H4 (cell line): ENCODE results near the gene RASL11B. TPM values are rescaled to one million over a fixed set of nuclear protein-coding genes. Genes with fewer than 3 reads are reported as not detected.
"Not testable (repeated sequence)": the region's sequence is repeated elsewhere in the genome, so short reads cannot be mapped to it uniquely, and the experiment has no call there.

Experiments
- DNase-seq: peaks from one replicate; pipeline ENCODE4 v3.0.0-alpha.2; 2015; ENCODE audit warnings: low spot score
- total RNA-seq: library from RNA; depleted of rRNA; stranded (reverse); fragments of >200 nt; shearing (Covaris generic); gene quantifications from 2 replicates; pipeline ENCODE4 v1.2.3, GENCODE V29; 2014; rRNA removed

The RASL11B gene
- total RNA-seq = 0.60 and 0.80 TPM in 2 replicates

- DNase-seq = no peak
These were observed at the start of gene RASL11B for GRCh38 chr4:52861879-52862616. Gene RASL11B, plus strand, starts transcription at chr4:52862317. Its CDS starts 191 bp downstream, at chr4:52862508.

GRCh38 chr4:52813546-52813945 is 48.6 kb upstream of the RASL11B start:
- no peak for DNase-seq

GRCh38 chr4:52822583-52822971 is 39.5 kb upstream of the RASL11B start:
- DNase-seq = no peak

GRCh38 chr4:52822972-52823701 is 39.0 kb upstream of the RASL11B start:
- peak; percentile 86 for DNase-seq

- DNase-seq = no peak
These were observed 38.4 kb upstream of the RASL11B start for GRCh38 chr4:52823702-52824092.

GRCh38 chr4:52824270-52824602 is 37.9 kb upstream of the RASL11B start:
- no peak for DNase-seq

GRCh38 chr4:52824603-52825459 is 37.3 kb upstream of the RASL11B start:
- no peak for DNase-seq

GRCh38 chr4:52825460-52826090 is 36.5 kb upstream of the RASL11B start:
- DNase-seq = no peak

- no peak for DNase-seq
These were observed 28.1 kb upstream of the RASL11B start for GRCh38 chr4:52833941-52834525.

GRCh38 chr4:52834641-52835456 is 27.3 kb upstream of the RASL11B start:
- DNase-seq = not testable (repeated sequence)

- DNase-seq = no peak
These were observed 26.0 kb upstream of the RASL11B start for GRCh38 chr4:52836120-52836519.

- DNase-seq = peak; percentile 13
These were observed 25.4 kb upstream of the RASL11B start for GRCh38 chr4:52836678-52837077.

GRCh38 chr4:52837716-52838558 is 24.2 kb upstream of the RASL11B start:
- DNase-seq = peak; percentile 90

- DNase-seq = no peak
These were observed 23.2 kb upstream of the RASL11B start for GRCh38 chr4:52838729-52839586.

- no peak for DNase-seq
These were observed 21.4 kb upstream of the RASL11B start for GRCh38 chr4:52840531-52841370.

GRCh38 chr4:52841682-52842456 is 20.2 kb upstream of the RASL11B start:
- no peak for DNase-seq

GRCh38 chr4:52842792-52843191 is 19.3 kb upstream of the RASL11B start:
- DNase-seq = no peak
